K562 (cell line): ENCODE results near the gene GALT. TPM values are rescaled to one million over a fixed set of nuclear protein-coding genes. Genes with fewer than 3 reads are reported as not detected.

Source experiments
- FOXK2 ChIP-seq, 2 experiments: fragments of 450-650 bp; IDR thresholded peaks in 1 of 2; conservative IDR thresholded peaks in 1 of 2; 2 replicates each; pipeline ENCODE4 v1.6.1; 2016; ENCODE audit warnings: low read depth in 2 of 2, mild to moderate bottlenecking in 1 of 2
- TEAD4 ChIP-seq, 2 experiments: sonication (generic) in 1 of 2; formaldehyde crosslinking in 1 of 2; IDR thresholded peaks; 2 replicates each; pipeline versions ENCODE4 v1.6.1 to v1.8.0; 2012 to 2022; ENCODE audit warnings: borderline replicate concordance in 1 of 2, inconsistent platforms in 1 of 2, low read length in 1 of 2, mild to moderate bottlenecking in 1 of 2, missing genetic modification reagents in 1 of 2
- polyA plus RNA-seq, 8 experiments: library from polyadenylated mRNA; depleted of rRNA in 4 of 8; stranded (reverse) in 5 of 8; unstranded in 3 of 8; fragments of >200 nt; fragmentation: Nextera tagmentation in 2 of 8; fragmentation: Illumina TruSeq in 1 of 8; extraction: Ambion mirVana in 2 of 8; extraction: Trizol in 1 of 8; gene quantifications; 2 replicates each; pipeline versions ENCODE4 v1.2.1 to v1.2.3, GENCODE V29; 2011 to 2014; ENCODE audit warnings: inconsistent platforms in 1 of 8, missing spikeins in 1 of 8
- total RNA-seq, 7 experiments: library from RNA; depleted of rRNA in 6 of 7; stranded (reverse); fragments of >200 nt in 6 of 7; fragmentation: Illumina TruSeq in 2 of 7; extraction: Trizol in 2 of 7; gene quantifications; 2 replicates each; pipeline versions ENCODE4 v1.2.1 to v1.2.3, GENCODE V29; 2011 to 2021; ENCODE audit warnings: low replicate concordance in 1 of 7
- TF ChIP-seq, protein P1 (sequence below): fragments of 200-800 bp; sonication (Bioruptor generic); IDR thresholded peaks from 2 replicates; pipeline ENCODE4 v1.6.1; 2017; ENCODE audit warnings: missing genetic modification characterization, missing compliant biosample characterization
- TF ChIP-seq, protein P2 (sequence below): sonication (generic); formaldehyde crosslinking; IDR thresholded peaks from 2 replicates; pipeline ENCODE4 v1.8.0; 2022; ENCODE audit warnings: mild to moderate bottlenecking, low read depth, missing genetic modification reagents

The GALT gene
- total and polyA plus RNA-seq, 9 of the 15 experiments (the other 6 are each of a cell fraction or from before 2014, with no cell fraction given), result 7.3 to 29.2 (median 15.6) TPM

DNA sequence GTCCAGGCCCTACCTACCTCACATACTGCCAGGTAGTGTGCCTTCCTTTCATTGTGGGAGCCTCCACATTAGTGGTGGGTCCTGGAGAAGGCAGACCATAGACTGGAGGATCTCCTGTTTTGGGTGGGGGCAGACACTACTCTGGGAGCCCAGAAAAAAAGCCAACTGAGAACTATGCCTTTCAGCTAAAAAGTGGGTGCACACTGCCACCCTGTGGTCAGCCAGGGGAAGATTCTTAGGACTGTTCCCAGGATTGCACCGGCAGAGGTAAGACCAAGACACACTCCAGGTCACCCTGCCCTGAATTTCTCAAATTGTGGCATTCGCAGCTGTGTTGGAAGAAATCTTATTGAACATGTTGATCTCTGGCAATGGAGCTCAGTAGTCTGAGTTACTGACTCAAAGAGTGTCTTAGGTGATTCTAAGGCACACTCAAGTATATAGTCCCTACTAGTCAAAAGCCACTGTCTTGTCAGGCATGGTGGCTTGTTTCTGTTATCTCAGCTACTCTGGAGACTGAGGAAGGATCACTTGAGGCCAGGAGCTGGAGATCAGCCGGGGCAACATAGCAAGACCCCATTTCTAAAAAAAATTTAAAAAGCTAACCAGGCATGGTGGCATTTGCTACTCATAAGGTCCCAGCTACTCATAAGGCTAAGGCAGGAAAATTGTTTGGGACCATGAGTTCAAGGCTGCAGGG lies 12.5 kb upstream of the GALT start (continued):
- TF ChIP-seq, protein P1, sequence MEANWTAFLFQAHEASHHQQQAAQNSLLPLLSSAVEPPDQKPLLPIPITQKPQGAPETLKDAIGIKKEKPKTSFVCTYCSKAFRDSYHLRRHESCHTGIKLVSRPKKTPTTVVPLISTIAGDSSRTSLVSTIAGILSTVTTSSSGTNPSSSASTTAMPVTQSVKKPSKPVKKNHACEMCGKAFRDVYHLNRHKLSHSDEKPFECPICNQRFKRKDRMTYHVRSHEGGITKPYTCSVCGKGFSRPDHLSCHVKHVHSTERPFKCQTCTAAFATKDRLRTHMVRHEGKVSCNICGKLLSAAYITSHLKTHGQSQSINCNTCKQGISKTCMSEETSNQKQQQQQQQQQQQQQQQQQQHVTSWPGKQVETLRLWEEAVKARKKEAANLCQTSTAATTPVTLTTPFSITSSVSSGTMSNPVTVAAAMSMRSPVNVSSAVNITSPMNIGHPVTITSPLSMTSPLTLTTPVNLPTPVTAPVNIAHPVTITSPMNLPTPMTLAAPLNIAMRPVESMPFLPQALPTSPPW (CRISPR knock-in tag), result 0 out of 2 replicates have a peak, but pooled peaks have one; percentile 13
- TF ChIP-seq, protein P2, sequence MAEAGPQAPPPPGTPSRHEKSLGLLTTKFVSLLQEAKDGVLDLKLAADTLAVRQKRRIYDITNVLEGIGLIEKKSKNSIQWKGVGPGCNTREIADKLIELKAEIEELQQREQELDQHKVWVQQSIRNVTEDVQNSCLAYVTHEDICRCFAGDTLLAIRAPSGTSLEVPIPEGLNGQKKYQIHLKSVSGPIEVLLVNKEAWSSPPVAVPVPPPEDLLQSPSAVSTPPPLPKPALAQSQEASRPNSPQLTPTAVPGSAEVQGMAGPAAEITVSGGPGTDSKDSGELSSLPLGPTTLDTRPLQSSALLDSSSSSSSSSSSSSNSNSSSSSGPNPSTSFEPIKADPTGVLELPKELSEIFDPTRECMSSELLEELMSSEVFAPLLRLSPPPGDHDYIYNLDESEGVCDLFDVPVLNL (CRISPR knock-in tag), result no peak
- TF ChIP-seq FOXK2 (conservative IDR thresholded peaks at IDR 0.05 in 1 of 2, IDR thresholded peaks at IDR 0.05 in 1 of 2; ENCODE audit: low read depth in 2 of 2) (no peak), TEAD4 (IDR thresholded peaks at IDR 0.05; ENCODE audit: low read length) (no peak), TEAD4 (CRISPR knock-in tag; IDR thresholded peaks at IDR 0.05; ENCODE audit: borderline replicate concordance) (no peak)
- TF ChIP-seq, all 486 proteins: peak for 11
